Measurements from ENCODE around the gene AMMECR1L. TPM values are rescaled to one million over a fixed set of nuclear protein-coding genes. Genes with fewer than 3 reads are reported as not detected.

Gene AMMECR1L
- total RNA-seq, result 10.1 and 10.9 TPM in 2 replicates

GRCh38 chr2:127885780-127886592, at the start of gene AMMECR1L:
Gene AMMECR1L (minus strand): TSS chr2:127885956. CDS start chr2:127874234, 11,722 bp downstream.

Other genes starting within 250 kb of the AMMECR1L start
- gene GPR17, start 239.8 kb downstream of the AMMECR1L start, total RNA-seq, result not detected in 2 replicates
- gene LIMS2, start 210.4 kb downstream of the AMMECR1L start, total RNA-seq, result 43.8 and 47.4 TPM in 2 replicates
- 5.4 and 7.8 TPM in 2 replicates for gene SFT2D3, start 184.5 kb downstream of the AMMECR1L start, total RNA-seq
- gene WDR33, start 74.8 kb downstream of the AMMECR1L start, total RNA-seq, result 17.3 and 19.8 TPM in 2 replicates
- 16.0 and 21.1 TPM in 2 replicates for gene POLR2D, start 27.8 kb downstream of the AMMECR1L start, total RNA-seq
- 9.7 and 12.1 TPM in 2 replicates for gene SAP130, start 142.1 kb upstream of the AMMECR1L start, total RNA-seq
- 46.8 and 57.8 TPM in 2 replicates for gene UGGT1, start 205.2 kb upstream of the AMMECR1L start, total RNA-seq